ENCODE data around the gene NHSL2.

DNA sequence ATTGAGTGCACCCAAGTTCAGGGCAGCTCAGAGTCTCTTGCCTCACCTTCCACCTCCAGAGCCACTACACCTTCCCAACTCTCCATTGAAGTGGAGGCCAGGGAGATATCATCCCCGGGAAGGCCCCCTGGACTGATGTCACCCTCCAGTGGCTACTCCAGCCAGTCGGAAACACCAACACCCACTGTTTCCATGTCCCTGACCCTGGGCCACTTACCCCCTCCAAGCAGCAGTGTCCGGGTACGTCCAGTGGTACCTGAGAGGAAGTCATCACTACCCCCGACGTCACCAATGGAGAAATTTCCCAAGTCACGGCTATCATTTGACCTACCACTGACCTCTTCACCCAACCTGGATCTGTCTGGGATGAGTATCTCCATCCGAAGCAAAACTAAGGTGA, 228.9 kb downstream of the NHSL2 start:
- TF ChIP-seq, protein P1, sequence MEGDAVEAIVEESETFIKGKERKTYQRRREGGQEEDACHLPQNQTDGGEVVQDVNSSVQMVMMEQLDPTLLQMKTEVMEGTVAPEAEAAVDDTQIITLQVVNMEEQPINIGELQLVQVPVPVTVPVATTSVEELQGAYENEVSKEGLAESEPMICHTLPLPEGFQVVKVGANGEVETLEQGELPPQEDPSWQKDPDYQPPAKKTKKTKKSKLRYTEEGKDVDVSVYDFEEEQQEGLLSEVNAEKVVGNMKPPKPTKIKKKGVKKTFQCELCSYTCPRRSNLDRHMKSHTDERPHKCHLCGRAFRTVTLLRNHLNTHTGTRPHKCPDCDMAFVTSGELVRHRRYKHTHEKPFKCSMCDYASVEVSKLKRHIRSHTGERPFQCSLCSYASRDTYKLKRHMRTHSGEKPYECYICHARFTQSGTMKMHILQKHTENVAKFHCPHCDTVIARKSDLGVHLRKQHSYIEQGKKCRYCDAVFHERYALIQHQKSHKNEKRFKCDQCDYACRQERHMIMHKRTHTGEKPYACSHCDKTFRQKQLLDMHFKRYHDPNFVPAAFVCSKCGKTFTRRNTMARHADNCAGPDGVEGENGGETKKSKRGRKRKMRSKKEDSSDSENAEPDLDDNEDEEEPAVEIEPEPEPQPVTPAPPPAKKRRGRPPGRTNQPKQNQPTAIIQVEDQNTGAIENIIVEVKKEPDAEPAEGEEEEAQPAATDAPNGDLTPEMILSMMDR (IDR thresholded peaks at IDR 0.05; ENCODE audit: low read depth, low read length), result no peak
- no peak for TF ChIP-seq MYC (IDR thresholded peaks at IDR 0.05; ENCODE audit: low read depth, low read length)

All from NB4 (cell line).